Testis (tissue), 2 donors: ENCODE data around the gene GDPD2.

Source experiments
- CTCF ChIP-seq, 3 experiments: fragments of 450-650 bp in 2 of 3; fragments of 200-600 bp in 1 of 3; sonication (generic) in 1 of 3; IDR thresholded peaks; one replicate each; pipeline ENCODE4 v1.5.1; 2016 to 2019; ENCODE audit warnings: antibody characterized with exemption in 3 of 3, mild to moderate bottlenecking in 2 of 3, moderate library complexity in 1 of 3
- POLR2A ChIP-seq: fragments of 450-650 bp; IDR thresholded peaks from one replicate; pipeline ENCODE4 v1.6.1; 2017; ENCODE audit warnings: antibody characterized with exemption, mild to moderate bottlenecking, moderate library complexity

DNA sequence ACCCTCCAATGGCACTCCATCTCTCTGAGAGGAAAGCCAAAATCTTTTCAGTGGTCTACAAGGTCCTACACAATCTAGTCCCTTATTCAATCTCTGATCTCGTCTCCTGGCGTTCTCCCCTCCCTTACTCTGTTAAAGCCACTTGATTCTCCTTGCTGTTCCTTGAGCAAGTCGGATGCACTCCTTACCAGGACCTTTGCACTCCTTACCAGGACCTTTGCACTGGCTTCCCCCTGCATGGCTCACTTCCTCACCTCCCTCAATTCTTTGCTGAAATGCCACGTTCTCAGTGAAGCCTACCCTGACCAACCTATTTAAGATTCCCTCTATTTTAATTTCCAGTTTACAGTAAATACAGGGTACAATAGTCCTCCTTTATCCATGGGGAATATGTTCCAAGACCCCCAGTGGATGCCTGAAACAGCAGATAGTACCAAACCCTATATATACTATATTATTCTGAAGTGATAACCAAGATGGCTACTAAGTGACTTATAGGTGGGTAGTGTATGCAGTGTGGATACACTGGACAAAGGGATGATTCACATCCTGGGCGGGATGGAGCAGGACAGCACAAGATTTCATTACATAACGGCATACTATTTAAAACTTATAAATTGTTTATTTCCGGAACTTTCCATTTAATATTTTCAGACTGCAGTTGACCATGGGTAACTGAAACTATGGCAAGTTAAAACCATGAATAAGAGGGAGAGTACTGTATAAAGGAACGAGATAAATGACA, 15.0 kb downstream of the GDPD2 start:
- TF ChIP-seq POLR2A = no peak
- no peak for TF ChIP-seq CTCF (IDR thresholded peaks at IDR 0.05)
